Measurements from ENCODE around the gene PHLDA2. TPM values are rescaled to one million over a fixed set of nuclear protein-coding genes. Genes with fewer than 3 reads are reported as not detected.

Gene PHLDA2
- total RNA-seq, 1 donor from 2014 or later, result 0.40 TPM

- no peak for DNase-seq (ENCODE audit: low read depth in 2 of 2)
These were observed 32.2 kb downstream of the PHLDA2 start for GRCh38 chr11:2897048-2897447.

GRCh38 chr11:2896047-2896446, 33.2 kb downstream of the PHLDA2 start:
- no peak for DNase-seq (ENCODE audit: low read depth in 2 of 2)

- no peak for DNase-seq (ENCODE audit: low read depth in 2 of 2)
These were observed 35.3 kb downstream of the PHLDA2 start for GRCh38 chr11:2893935-2894334.

- no peak for DNase-seq (ENCODE audit: low read depth in 2 of 2)
These were observed 36.2 kb downstream of the PHLDA2 start for GRCh38 chr11:2892967-2893528.

GRCh38 chr11:2892215-2892966, 36.8 kb downstream of the PHLDA2 start:
- DNase-seq (ENCODE audit: low read depth in 2 of 2), result peak; percentile 44 to 70

GRCh38 chr11:2891326-2892214, 37.6 kb downstream of the PHLDA2 start:
- no peak for DNase-seq (ENCODE audit: low read depth in 2 of 2)

- peak in 1 of 2 donors; percentile 23 for DNase-seq (ENCODE audit: low read depth in 2 of 2)
These were observed 38.5 kb downstream of the PHLDA2 start for GRCh38 chr11:2890466-2891294.

- no peak for DNase-seq (ENCODE audit: low read depth in 2 of 2)
These were observed 39.6 kb downstream of the PHLDA2 start for GRCh38 chr11:2889362-2890273.

GRCh38 chr11:2888266-2888968, 40.8 kb downstream of the PHLDA2 start:
- peak; percentile 86 to 91 for DNase-seq (ENCODE audit: low read depth in 2 of 2)

GRCh38 chr11:2887515-2888195, 41.6 kb downstream of the PHLDA2 start:
- DNase-seq (ENCODE audit: low read depth in 2 of 2), result no peak

GRCh38 chr11:2886936-2887335, 42.3 kb downstream of the PHLDA2 start:
- no peak for DNase-seq (ENCODE audit: low read depth in 2 of 2)

GRCh38 chr11:2886191-2886894, 42.9 kb downstream of the PHLDA2 start:
- DNase-seq (ENCODE audit: low read depth in 2 of 2), result peak in 1 of 2 donors; percentile 63

- DNase-seq (ENCODE audit: low read depth in 2 of 2), result peak; percentile 75 to 94
These were observed 43.5 kb downstream of the PHLDA2 start, which contains the start of gene CDKN1C for GRCh38 chr11:2885678-2886081. Gene CDKN1C, minus strand, starts transcription at chr11:2885775. Its CDS starts 319 bp downstream, at chr11:2885456.

GRCh38 chr11:2885017-2885677, 44.1 kb downstream of the PHLDA2 start:
- peak; percentile 34 to 80 for DNase-seq (ENCODE audit: low read depth in 2 of 2)

- peak in 1 of 2 donors; percentile 72 for DNase-seq (ENCODE audit: low read depth in 2 of 2)
These were observed 45.0 kb downstream of the PHLDA2 start for GRCh38 chr11:2883979-2884815.

GRCh38 chr11:2883640-2883978, 45.6 kb downstream of the PHLDA2 start:
- no peak for DNase-seq (ENCODE audit: low read depth in 2 of 2)

All from lung microvascular endothelial cell (primary cell).